Endothelial cell of umbilical vein (primary cell): ENCODE measurements around the gene P4HB. TPM values are rescaled to one million over a fixed set of nuclear protein-coding genes. Genes with fewer than 3 reads are reported as not detected.

Experiments used
- BruUV-seq: library from RNA; stranded (reverse); fragments of 400-500 nt; replicated peaks from 2 replicates; lab custom pipeline; 2021; lab: Mats Ljungman, UMichigan
- CTCF ChIA-PET: fragments of 300-600, 350-600 bp; sonication (Branson Sonifier 250); formaldehyde crosslinking; loops from one replicate; lab custom pipeline; 2021; ENCODE audit warnings: antibody characterized with exemption, inconsistent platforms; lab: Charles Lee
- POLR2A ChIA-PET: fragments of 300-600, 350-600 bp; sonication (Branson Sonifier 250); formaldehyde crosslinking; loops from one replicate; lab custom pipeline; 2021; ENCODE audit warnings: antibody characterized with exemption, inconsistent platforms; lab: Charles Lee
- DNase-seq: peaks from one replicate; pipeline ENCODE4 v3.0.0-alpha.2; 2011; ENCODE audit warnings: low read depth, low spot score
- FAIRE-seq: peaks from 2 replicates; lab custom pipeline; 2011; peaks lifted over from hg19 to GRCh38; lab: Jason Lieb, UNC
- H2AFZ ChIP-seq: 2 replicates; pipeline ENCODE4 v1.6.0; 2012; ENCODE audit warnings: low read depth, low read length, control low read depth, inconsistent platforms
- H3K27ac ChIP-seq: 2 replicates; pipeline ENCODE4 v1.5.1; 2011; ENCODE audit warnings: low read depth, mild to moderate bottlenecking, control low read depth, low read length, moderate library complexity; ENCODE audit not compliant: insufficient read depth
- H3K27me3 ChIP-seq, 2 experiments: 2 replicates each; pipeline versions ENCODE4 v1.6.0 to v1.6.1; 2011; ENCODE audit warnings: low read length in 2 of 2, mixed read lengths in 1 of 2; ENCODE audit not compliant: control insufficient read depth in 2 of 2, insufficient read depth in 2 of 2
- H3K36me3 ChIP-seq, 2 experiments: 2 replicates in 1 of 2; 3 replicates in 1 of 2; pipeline ENCODE4 v1.5.1; 2011; ENCODE audit warnings: low read length in 2 of 2, mild to moderate bottlenecking in 1 of 2, moderate library complexity in 1 of 2; ENCODE audit not compliant: control insufficient read depth in 2 of 2, insufficient read depth in 2 of 2; ENCODE audit errors: extremely low read depth in 1 of 2
- H3K4me1 ChIP-seq: 3 replicates; pipeline ENCODE4 v1.5.1; 2011; ENCODE audit warnings: mild to moderate bottlenecking, low read length; ENCODE audit not compliant: control insufficient read depth, insufficient read depth; ENCODE audit errors: extremely low read depth
- H3K4me2 ChIP-seq: 2 replicates; pipeline ENCODE4 v1.6.1; 2011; ENCODE audit warnings: low read length, control low read depth, mixed read lengths; ENCODE audit not compliant: insufficient read depth
- H3K4me3 ChIP-seq, 3 experiments: fragments of 200-600 bp in 1 of 3; sonication (generic), shearing (Covaris generic) in 1 of 3; replicated peaks in 1 of 3; 2 replicates each; pipeline ENCODE4 v1.5.1; 2011 to 2016; ENCODE audit warnings: control low read depth in 3 of 3, low read length in 3 of 3, mild to moderate bottlenecking in 2 of 3, inconsistent platforms in 1 of 3, low read depth in 1 of 3, moderate library complexity in 1 of 3; ENCODE audit not compliant: insufficient read depth in 1 of 3
- H3K79me2 ChIP-seq: 2 replicates; pipeline ENCODE4 v1.6.0; 2012; ENCODE audit warnings: low read length, inconsistent platforms; ENCODE audit not compliant: control insufficient read depth, insufficient read depth
- H3K9ac ChIP-seq: replicated peaks from 2 replicates; pipeline ENCODE3; 2011; ENCODE audit warnings: low read length, control low read depth; ENCODE audit not compliant: insufficient read depth; ENCODE audit errors: extremely low read depth
- H3K9me1 ChIP-seq: replicated peaks from 3 replicates; pipeline ENCODE4 v1.6.0; 2011; ENCODE audit warnings: mild to moderate bottlenecking, low read length; ENCODE audit not compliant: control insufficient read depth, insufficient read depth; ENCODE audit errors: extremely low read depth
- H3K9me3 ChIP-seq: replicated peaks from 2 replicates; pipeline ENCODE4 v1.5.1; 2012; ENCODE audit warnings: low read length, inconsistent platforms; ENCODE audit not compliant: control insufficient read depth, insufficient read depth
- H4K20me1 ChIP-seq: replicated peaks from 2 replicates; pipeline ENCODE3; 2011; ENCODE audit warnings: mild to moderate bottlenecking, low read length; ENCODE audit not compliant: control insufficient read depth, insufficient read depth; ENCODE audit errors: extremely low read depth
- CTCF ChIP-seq, 2 donors: IDR thresholded peaks; 1 replicate in 1 of 2; 2 replicates in 1 of 2; pipeline ENCODE4 v1.5.1; 2011; ENCODE audit warnings: low read length in 2 of 2, mild to moderate bottlenecking in 2 of 2, moderate library complexity in 2 of 2, control low read depth in 1 of 2, inconsistent platforms in 1 of 2, low read depth in 1 of 2; ENCODE audit not compliant: insufficient read depth in 1 of 2; ENCODE audit errors: extremely low read depth in 1 of 2
- EZH2 ChIP-seq: IDR thresholded peaks from 2 replicates; pipeline ENCODE4 v1.6.1; 2012; ENCODE audit warnings: borderline replicate concordance, low read depth, mild to moderate bottlenecking, moderate library complexity, low read length, inconsistent platforms; ENCODE audit not compliant: severe bottlenecking
- FOS ChIP-seq: IDR thresholded peaks from 2 replicates; pipeline ENCODE4 v1.6.1; 2011; ENCODE audit warnings: mild to moderate bottlenecking, low read length, moderate library complexity, borderline replicate concordance; ENCODE audit not compliant: insufficient read depth
- GATA2 ChIP-seq: IDR thresholded peaks from 2 replicates; pipeline ENCODE4 v1.7.0; 2011; ENCODE audit warnings: low read depth, mild to moderate bottlenecking, moderate library complexity, mixed read lengths, low read length; ENCODE audit not compliant: insufficient read length, insufficient read depth
- JUN ChIP-seq: IDR thresholded peaks from 2 replicates; pipeline ENCODE4 v1.6.1; 2011; ENCODE audit warnings: borderline replicate concordance, low read depth; ENCODE audit not compliant: insufficient read length, insufficient read depth
- POLR2A ChIP-seq: IDR thresholded peaks from 2 replicates; pipeline ENCODE4 v1.6.1; 2012; ENCODE audit warnings: low read depth, mild to moderate bottlenecking, control low read depth, low read length
- POLR2AphosphoS5 ChIP-seq: IDR thresholded peaks from 2 replicates; pipeline ENCODE4 v1.6.1; 2012; ENCODE audit warnings: low read depth, mild to moderate bottlenecking, control low read depth, low read length, moderate library complexity; ENCODE audit not compliant: insufficient read depth
- dilution Hi-C: fragments of 300-500 bp; cut with MboI; formaldehyde crosslinking; loops from one replicate; pipeline ENCODE4 v1.15.0; 2019; ENCODE audit warnings: low sequenced_read_pairs; ENCODE audit not compliant: extremely low pct_ligation_motif_present
- intact Hi-C: fragments of 100-400 bp; cut with micrococcal nuclease; formaldehyde crosslinking; loops from one replicate; pipeline ENCODE4 v1.10.0; 2022
- polyA plus RNA-seq, 4 experiments: library from polyadenylated mRNA; depleted of rRNA in 3 of 4; stranded (reverse) in 3 of 4; unstranded in 1 of 4; fragments of >200 nt; gene quantifications; 2 replicates each; pipeline versions ENCODE4 v1.2.1 to v1.2.3, GENCODE V29; 2011 to 2012; ENCODE audit warnings: missing spikeins in 1 of 4
- total RNA-seq: library from RNA; stranded (reverse); gene quantifications from 2 replicates; pipeline ENCODE4 v1.2.3, GENCODE V29; 2021

Gene P4HB
- total and polyA plus RNA-seq, 2 donors (not counting 3 experiments of a cell fraction or from before 2014, with no cell fraction given), result 201 to 988 TPM

GRCh38 chr17:81904600-81905423 lies 44.5 kb upstream of the P4HB start:
- Histone ChIP-seq H3K27ac (no peak overlapping the region), H3K36me3 (peaks cover 0 to 3% of the 10 kb centered on the region in 2 experiments), H3K4me2 (no peak overlapping the region), H3K9me3 (no peaks in the 10 kb centered on the region), H3K4me3 (no peak overlapping the region), H3K9ac (no peak overlapping the region), H4K20me1 (no peaks in the 10 kb centered on the region), H3K27me3 (no peaks in the 10 kb centered on the region), H3K4me1 (peaks cover 3% of the 10 kb centered on the region), H2AFZ (no peak overlapping the region), H3K9me1 (no peaks in the 10 kb centered on the region), H3K79me2 (no peaks in the 10 kb centered on the region)
- DNase-seq (no peak), FAIRE-seq (no peak)
- BruUV-seq, result TSS peak; percentile 7
- dilution Hi-C loops, result no loop called here
- TF ChIP-seq POLR2A (no peak), JUN (no peak)
- intact Hi-C loops, result no loop called here
- ChIA-PET CTCF (interaction anchor here (1.7 kb wide), 1 partner anchor 11 kb away, joined by 4 read pairs; no protein-coding TSS in a partner anchor), POLR2A (interaction anchor here (0.6 kb wide), 1 partner anchor 12 kb away, joined by 8 read pairs; no protein-coding TSS in a partner anchor)

- no TSS peak for BruUV-seq
- no peaks in the 10 kb centered on the region for H3K9me1 ChIP-seq
- dilution Hi-C loops (no loop called here), intact Hi-C loops (no loop called here)
- H3K27me3 ChIP-seq, result no peaks in the 10 kb centered on the region
- ChIA-PET CTCF (interaction anchor here (1.7 kb wide), 1 partner anchor 11 kb away, joined by 4 read pairs; no protein-coding TSS in a partner anchor), POLR2A (interaction anchor here (0.6 kb wide), 1 partner anchor 12 kb away, joined by 8 read pairs; no protein-coding TSS in a partner anchor)
- TF ChIP-seq CTCF (IDR thresholded peaks at IDR 0.05; ENCODE audit: extremely low read depth in 1 of 2, insufficient read depth in 1 of 2, low read depth in 1 of 2, low read length in 2 of 2), result no peak
- no peak for TF ChIP-seq JUN
- no peak for TF ChIP-seq POLR2AphosphoS5
- no peak for TF ChIP-seq POLR2A
- TF ChIP-seq FOS, result no peak
- TF ChIP-seq EZH2, result no peak
- no peak for TF ChIP-seq GATA2
- H3K27ac ChIP-seq, result no peak overlapping the region
- H3K9me3 ChIP-seq, result no peaks in the 10 kb centered on the region
- no peaks in the 10 kb centered on the region for H3K79me2 ChIP-seq
- FAIRE-seq, result no peak
- no peak overlapping the region for H3K9ac ChIP-seq
- no peak overlapping the region for H2AFZ ChIP-seq
- H3K4me2 ChIP-seq, result no peak overlapping the region
- no peak for DNase-seq
- H3K4me1 ChIP-seq, result peaks cover 3% of the 10 kb centered on the region
- H4K20me1 ChIP-seq, result no peaks in the 10 kb centered on the region
- H3K4me3 ChIP-seq, result no peak overlapping the region
- H3K36me3 ChIP-seq, result peaks cover 2 to 5% of the 10 kb centered on the region in 2 experiments
Measured at GRCh38 chr17:81903896-81904599, 43.7 kb upstream of the P4HB start.
